NCI-H2171 treated with DMSO at 0.1 percent for 48 hours (cell line): ENCODE data around the gene GPX3.

ENCODE experiments used
- DNase-seq: peaks from one replicate; lab custom pipeline; 2025; lab: John Stamatoyannopoulos, UW

Gene GPX3

DNA sequence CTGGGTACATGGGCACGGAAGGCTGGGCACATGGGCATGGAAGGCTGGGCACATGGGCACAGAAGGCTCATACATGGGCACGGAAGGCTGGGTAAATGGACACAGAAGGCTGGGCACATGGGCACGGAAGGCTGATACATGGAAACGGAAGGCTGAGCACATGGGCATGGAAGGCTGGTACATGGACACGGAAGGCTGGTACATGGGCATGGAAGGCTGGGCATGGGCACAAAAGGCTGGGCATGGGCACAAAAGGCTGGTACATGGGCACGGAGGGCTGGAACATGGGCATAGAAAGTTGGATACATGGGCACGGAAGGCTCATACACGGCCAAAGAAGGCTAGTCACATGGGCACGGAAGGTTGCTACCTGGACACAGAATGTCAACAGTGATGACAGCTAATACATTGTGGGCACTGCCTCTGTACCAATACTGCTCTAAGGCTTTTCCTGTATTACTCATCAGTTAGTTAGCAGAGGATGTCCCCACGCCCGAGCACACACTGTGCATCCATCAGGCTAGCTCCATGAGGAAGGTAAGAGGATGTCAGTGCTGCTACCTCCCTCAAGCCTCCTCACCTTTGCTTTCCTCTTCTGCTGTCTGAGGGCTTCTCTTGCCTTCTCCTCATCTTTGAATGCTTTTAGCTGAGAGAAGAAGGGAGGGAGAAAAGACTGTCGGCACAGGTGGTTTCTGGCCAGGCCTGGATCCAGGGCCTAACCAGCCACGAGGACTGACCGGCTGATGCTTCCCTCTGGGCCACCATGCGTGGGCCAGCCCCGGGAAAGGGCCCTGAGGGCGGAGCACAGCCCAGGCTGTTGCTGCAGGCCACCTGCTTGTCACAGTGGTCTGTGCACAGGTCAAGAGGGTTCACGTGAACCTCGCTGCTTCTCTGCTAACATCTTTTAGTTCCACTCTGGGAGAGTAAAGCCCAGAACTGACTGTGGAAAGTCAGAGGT lies 14.3 kb downstream of the GPX3 start:
- DNase-seq, result no peak

GRCh38 chr5:151036556-151036955 lies 16.2 kb downstream of the GPX3 start:
- peak; percentile 70 for DNase-seq

DNA sequence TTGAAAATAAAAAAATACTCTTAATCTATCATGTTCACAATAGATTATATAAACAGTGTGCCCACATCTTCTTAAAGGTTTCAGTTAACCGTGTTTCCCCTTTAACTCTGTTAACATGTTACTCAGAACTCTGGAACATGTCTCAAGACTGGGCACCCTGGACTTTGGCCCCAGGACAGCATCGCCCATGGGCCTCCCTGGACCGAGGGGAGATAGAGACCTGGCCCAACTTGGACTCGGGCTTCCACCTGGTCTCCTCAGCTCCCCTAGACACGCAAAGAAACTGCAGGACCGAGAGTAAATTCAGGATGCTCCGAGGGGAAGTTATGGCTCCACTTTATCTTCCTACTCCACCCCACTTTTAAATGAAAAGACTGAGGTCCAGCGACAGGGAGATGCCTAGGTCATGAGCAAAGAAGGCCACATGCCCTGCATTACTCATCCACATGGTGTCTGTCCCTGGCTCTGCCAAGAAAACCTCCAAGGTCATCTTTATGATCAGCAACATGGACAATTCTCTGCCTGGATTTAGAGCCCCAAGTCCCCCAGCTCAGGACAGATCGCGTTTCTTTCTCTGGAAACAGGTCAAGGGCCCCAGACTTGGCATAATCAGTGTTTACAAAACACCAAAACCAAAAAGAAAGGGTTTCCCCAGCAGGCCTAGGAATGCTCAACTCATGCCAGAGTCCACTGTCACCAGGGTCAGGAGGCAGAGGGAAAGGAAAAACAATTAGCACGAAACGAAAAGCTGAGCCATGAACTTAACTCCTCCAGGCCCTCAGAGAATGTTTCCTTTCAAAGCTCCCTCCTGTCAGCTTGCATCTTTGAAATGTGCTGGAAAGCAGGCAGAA lies 17.4 kb downstream of the GPX3 start:
- no peak for DNase-seq

DNA sequence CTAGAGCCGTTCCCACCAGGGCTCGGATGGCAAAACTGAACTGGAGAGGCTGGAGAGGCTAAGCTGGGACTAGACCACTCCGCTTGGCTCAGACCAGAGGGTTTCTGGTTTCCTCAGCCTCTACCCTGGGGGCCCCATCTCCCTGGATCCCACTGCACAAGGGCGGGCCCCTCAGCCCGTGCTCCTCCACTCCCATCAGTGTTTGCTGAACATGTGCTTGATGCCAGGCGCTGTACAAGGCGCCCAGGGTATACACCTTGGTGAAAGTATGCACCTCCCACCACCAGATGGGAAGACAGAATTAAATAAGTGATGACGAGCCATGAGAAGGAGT lies 18.0 kb downstream of the GPX3 start:
- no peak for DNase-seq

- no peak for DNase-seq
Observed at GRCh38 chr5:151038801-151039238, 18.4 kb downstream of the GPX3 start.

GRCh38 chr5:151039665-151040064 lies 19.3 kb downstream of the GPX3 start:
- no peak for DNase-seq

DNA sequence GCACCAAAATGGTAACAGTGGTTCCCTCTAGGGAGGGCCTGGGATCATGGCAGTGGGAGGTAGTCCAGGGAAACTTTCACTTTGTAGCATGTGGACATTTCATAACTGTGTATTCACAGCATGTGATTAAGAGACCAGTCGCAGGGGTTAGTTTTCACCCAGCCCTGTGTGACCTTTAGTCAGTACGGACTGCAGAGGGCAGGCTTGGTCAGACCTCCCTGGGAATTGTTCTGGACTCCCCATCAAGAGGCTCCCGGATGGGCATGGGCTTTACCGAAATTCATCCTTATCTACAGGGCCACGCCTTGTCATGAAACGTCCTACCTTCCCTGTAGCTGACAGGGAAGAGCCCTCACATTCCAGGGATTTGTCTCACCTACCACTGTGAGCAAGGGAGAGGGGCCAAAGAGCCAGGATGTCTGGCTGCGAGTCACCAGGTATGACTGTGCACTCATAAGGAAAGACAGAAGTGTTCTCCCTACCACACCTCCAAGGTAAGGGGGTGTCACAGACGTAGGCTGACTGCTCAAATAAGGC lies 19.9 kb downstream of the GPX3 start:
- no peak for DNase-seq

DNA sequence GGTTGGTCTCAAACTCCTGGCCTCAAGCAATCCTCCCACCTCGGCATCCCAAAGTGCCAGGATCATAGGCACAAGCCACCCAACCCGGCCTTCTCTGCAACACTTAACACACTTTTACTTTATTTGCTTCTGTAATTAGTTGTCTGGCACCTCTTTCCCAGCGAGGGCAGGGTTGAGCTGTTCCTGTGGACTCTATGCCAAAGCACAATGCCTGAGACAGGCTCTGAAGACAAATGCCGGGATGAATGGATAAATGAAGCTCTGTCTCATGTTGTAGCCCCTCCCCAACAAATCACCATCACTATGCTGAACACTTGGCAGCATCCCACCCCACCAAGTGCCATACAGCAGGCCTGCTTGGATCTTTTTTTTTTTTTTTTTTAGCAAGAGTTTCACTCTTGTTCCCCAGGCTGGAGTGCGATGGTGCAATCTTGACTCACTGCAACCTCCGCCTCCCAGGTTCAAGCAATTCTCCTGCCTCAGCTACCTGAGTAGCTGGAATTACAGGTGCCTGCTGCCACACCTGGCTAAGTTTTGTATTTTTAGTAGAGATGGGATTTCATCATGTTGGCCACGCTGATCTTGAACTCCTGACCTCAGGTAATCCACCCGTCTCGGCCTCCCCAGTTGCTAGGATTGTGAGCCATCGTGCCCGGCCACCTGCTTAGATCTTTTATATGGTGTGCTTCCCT lies 21.3 kb downstream of the GPX3 start:
- DNase-seq, result no peak

DNA sequence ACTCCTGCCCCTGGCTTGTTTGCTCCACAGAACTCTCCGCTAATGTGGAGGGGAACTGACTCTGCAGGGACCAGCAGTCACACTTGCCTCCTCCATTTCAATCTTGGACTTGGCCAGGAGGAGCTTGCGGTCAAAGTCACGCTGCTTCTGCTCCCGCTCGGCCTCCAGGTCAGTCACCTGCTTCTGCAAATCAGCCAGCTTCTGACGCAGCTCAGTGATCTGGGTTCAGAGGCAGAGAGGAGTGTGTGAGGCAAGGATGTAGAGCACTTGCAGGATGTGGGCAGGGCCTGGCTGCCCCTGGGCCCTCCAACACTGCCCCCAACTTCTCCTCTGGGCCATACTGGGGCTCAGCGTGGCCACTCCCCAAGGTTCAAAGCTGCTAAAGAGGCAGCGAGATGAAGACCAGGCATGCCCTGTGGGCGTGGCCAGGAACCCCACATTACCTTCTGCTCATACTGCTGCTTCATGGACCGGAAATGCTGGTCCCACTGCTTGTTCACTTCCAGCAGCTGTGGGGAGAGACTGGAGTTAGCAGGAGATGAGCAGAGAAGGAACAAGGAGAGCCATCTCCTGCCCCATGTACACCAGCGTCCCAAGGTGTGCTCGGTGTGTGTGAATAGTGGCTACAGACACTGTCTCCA lies 22.2 kb downstream of the GPX3 start:
- DNase-seq, result no peak

GRCh38 chr5:151047814-151048425 lies 27.5 kb downstream of the GPX3 start:
- DNase-seq, result no peak

- DNase-seq, result no peak
Observed at GRCh38 chr5:151048526-151048925, 28.1 kb downstream of the GPX3 start.

GRCh38 chr5:151051066-151051930 lies 30.9 kb downstream of the GPX3 start:
- DNase-seq, result no peak

DNA sequence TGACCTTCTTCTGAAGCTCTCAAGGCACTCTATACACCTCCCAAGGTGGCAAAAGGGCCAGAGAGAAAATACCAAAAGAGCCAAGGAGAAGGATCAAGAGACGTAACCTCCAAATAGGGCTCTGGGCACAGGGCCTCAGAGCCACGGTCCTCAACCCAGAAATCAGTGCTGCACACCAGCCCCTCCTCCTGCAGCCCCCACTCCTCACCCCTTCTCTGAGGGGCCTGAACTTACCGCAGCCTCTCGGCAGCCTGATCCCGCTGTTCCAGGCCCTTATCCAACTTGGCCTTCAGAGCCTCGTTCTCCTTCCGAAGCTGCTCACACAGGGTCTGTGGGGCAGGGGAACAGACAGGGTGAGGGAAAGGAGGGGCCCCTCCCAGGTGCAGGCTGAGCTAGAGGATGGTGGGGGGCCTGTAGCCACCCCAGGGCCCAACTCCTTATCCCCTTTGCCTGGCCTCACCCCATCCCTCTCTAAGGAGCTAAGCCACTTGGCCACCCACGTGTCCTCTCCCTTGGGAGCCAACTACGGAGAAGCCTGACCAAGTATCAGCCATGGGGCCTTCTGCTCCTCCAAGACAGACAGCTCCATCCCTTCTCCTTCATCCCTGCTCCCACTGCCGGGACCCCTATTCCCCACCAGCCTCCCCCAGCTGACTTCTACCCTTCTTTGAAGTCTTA lies 31.7 kb downstream of the GPX3 start:
- DNase-seq, result no peak

GRCh38 chr5:151052836-151053235 lies 32.4 kb downstream of the GPX3 start:
- DNase-seq, result no peak

DNA sequence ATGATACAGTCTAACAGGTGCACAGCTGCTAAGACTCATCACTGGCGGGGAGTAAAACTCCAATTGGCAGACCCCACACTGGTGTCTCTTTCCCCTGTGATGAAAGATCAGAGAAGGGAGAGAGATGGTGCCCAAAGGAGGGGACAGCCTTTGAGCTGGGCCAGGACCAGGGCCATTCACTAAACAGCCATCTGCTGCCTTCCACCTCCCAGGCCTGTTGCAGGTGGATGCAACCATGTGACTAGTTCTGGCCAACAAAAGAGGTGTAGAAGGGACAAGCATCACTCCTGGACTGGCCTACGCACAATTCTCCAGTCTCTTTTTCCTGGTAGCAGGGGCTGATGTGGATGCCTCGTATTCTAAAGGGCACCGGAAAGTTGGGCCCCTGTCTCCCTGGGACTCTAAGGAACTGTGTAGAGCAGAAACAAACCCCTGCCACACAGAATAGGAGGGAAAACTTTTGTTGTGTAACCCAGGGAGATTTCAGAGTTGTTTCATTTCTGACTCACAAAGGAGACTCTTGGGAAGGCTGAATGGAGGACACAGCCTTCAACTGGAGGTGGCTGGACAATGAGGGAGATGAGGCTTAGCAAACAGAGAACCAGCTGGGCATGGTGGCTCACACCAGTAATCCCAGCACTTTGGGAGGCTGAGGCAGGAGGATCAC lies 33.5 kb downstream of the GPX3 start:
- no peak for DNase-seq

DNA sequence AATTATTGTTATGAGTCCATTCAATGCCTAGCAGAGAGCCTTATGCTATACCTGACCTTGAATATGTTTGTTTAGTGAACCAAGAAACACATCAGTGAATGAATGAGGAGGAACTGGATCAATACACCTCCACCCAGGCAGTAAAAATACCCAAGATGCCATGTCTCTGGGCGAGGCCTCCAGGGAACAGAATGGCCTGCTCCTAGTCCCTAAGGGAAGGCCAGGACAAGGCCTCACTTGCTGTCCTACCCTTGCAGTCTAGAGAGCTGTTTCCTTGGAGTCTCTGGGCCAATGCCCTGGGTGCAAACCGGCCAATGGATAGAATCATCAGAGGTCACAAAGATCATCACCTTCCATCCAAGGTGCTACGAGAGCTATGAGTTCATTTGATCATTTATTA lies 34.3 kb downstream of the GPX3 start:
- DNase-seq, result no peak

GRCh38 chr5:151055336-151055735 lies 34.9 kb downstream of the GPX3 start:
- DNase-seq, result no peak

GRCh38 chr5:151056379-151057325 lies 36.3 kb downstream of the GPX3 start:
- no peak for DNase-seq
